NCI-H1048 (cell line): ENCODE measurements around the gene STBD1.
"Not testable (repeated sequence)": the region's sequence is repeated elsewhere in the genome, so short reads cannot be mapped to it uniquely, and the experiment has no call there.

Experiments used
- DNase-seq: peaks from one replicate; lab custom pipeline; 2025; lab: John Stamatoyannopoulos, UW

The STBD1 gene

DNA sequence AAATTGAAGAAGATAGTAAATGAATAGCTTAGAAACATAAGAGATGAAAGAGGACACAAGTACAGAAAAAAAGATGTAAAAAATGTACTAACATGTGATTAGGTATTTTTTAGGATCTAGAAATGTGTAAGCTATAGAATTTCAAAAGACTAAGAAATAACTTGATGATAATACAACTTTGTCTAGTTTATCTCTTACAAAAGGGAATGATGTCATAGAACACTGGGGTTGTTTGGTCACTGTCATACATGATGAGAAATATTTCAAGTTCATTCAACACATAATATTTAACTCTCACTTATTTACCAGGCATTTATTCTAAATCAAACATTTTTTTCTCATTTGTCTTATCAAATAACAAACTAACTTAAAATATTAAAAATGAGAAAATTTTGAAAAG is 18.5 kb downstream of the STBD1 start:
- no peak for DNase-seq

GRCh38 chr4:76326515-76326914 is 20.0 kb downstream of the STBD1 start:
- DNase-seq: no peak

DNA sequence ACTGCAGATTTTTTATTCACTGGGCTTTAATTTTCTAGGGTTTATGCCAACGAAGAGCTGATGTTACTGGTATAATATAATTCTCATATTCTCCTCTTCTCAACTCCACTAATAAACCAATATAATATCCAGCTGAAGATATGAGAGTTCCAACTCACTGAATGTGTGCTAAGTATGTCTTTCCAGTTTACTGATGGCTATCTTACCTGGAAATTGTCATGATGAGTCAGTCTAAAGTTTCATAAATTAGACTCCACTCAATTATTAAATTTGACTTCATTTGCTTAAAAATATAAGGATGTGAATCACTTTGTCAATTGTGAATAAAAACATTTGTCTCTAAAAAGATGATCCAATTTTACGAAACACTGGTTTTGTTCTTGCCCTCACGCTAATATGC is 28.4 kb downstream of the STBD1 start:
- no peak for DNase-seq

DNA sequence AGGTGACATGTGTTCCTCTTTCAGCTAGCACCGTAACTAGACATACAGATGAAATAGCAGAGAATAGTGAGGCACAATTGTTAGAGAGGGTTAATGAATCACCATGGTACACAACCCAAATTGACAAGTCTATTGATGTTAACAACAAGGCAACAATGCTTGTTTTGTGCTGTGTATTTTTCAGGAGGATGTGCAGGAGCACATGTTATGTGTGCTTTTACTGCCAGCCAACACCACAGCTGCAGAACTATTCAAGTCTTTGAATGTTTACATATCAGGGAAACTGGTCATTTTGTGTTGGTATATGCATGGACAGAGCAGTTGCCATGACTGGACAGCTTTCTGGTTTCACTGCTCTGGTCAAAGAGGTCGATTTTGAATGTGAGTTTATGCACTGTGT is 32.8 kb downstream of the STBD1 start:
- no peak for DNase-seq

DNA sequence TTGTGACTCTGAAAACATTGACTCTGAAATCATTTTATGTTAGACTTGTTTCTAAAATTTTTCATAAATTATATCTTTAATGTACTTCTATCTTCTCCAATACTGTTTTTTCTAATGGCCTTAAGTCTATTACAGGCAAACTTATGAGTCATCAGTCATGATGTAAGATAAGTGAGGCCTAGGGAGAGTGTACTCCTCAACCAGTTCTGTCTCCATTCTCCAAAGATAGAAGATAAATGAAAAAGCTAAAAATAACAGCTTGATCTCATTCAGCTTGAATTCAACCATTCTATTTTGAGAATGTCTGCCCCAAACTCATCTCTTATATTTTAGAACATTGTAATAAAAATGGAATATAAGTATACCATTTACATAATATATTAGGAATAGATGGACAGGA is 34.5 kb downstream of the STBD1 start:
- no peak for DNase-seq

GRCh38 chr4:76342191-76342590 is 35.7 kb downstream of the STBD1 start:
- no peak for DNase-seq

DNA sequence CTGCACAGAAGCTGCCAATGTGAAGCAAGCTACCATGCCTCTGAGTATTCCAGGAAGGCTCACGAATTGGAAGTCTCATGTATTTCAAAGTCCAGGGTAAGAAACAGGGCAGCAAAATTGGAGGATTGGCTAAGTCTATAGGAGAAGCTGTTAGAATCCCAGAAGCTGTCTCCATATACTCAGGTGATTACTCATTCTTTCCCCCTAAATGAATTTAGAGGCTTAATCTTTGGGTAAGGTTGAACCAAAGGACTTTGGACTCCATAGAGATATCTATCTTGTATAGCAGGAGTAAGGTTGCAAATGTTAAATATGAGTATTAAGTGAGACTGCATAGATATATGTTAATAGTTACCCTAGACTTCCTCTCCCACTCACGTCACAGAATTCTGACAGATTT is 36.3 kb downstream of the STBD1 start:
- DNase-seq: no peak

- DNase-seq: no peak
These were observed 48.3 kb downstream of the STBD1 start for GRCh38 chr4:76354517-76355473.

DNA sequence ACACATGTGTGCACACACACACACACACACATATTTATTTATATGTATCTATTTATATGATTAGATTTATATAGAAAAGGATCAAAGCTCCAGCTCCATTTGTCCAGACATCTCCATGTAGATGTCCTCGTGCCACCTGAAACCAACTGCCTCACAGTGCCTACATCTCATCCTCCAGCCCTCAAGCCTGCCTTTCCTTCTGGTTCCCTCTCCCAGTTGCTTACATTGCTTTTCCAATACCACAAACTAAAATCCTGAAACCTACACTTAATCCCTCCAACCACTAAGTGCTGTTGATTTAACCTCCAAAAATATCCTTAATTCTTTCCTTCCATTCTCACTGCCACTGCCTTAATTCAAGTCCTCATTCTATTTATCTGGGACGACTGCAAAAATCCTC is 51.4 kb downstream of the STBD1 start:
- DNase-seq: no peak

GRCh38 chr4:76359881-76360466 is 53.4 kb downstream of the STBD1 start:
- not testable (repeated sequence) for DNase-seq
